T1000 (cell line): ENCODE results near the gene TGFB1I1.
"Not testable (repeated sequence)": the region's sequence is repeated elsewhere in the genome, so short reads cannot be mapped to it uniquely, and the experiment has no call there.

ENCODE experiments used
- DNase-seq: peaks from one replicate; lab custom pipeline; 2025; ENCODE audit warnings: mixed read lengths; lab: John Stamatoyannopoulos, UW

TGFB1I1 gene

GRCh38 chr16:31517800-31518402, 45.9 kb downstream of the TGFB1I1 start:
- no peak for DNase-seq

- no peak for DNase-seq
Measured at GRCh38 chr16:31519759-31520431, 47.9 kb downstream of the TGFB1I1 start.

GRCh38 chr16:31521368-31521767, 49.4 kb downstream of the TGFB1I1 start:
- DNase-seq, result no peak

- no peak for DNase-seq
Measured at GRCh38 chr16:31522071-31522470, 50.1 kb downstream of the TGFB1I1 start.

GRCh38 chr16:31523768-31524167, 51.8 kb downstream of the TGFB1I1 start:
- not testable (repeated sequence) for DNase-seq

GRCh38 chr16:31525113-31525512, 53.2 kb downstream of the TGFB1I1 start:
- no peak for DNase-seq
